Uterus (tissue), 2 donors: ENCODE data around the gene SLC25A22.

ENCODE experiments used
- CTCF ChIP-seq, 4 experiments: fragments of 200-600 bp in 2 of 4; fragments of 450-650 bp in 2 of 4; sonication (generic) in 2 of 4; IDR thresholded peaks; one replicate each; pipeline ENCODE4 v1.5.1; 2016 to 2019; ENCODE audit warnings: antibody characterized with exemption in 4 of 4, mild to moderate bottlenecking in 2 of 4, moderate library complexity in 1 of 4
- POLR2A ChIP-seq, 2 donors: fragments of 450-650 bp; IDR thresholded peaks; one replicate each; pipeline ENCODE4 v1.6.1; 2016; ENCODE audit warnings: antibody characterized with exemption in 2 of 2, mild to moderate bottlenecking in 1 of 2, moderate library complexity in 1 of 2

- TF ChIP-seq CTCF (IDR thresholded peaks at IDR 0.05) (no peak), POLR2A (IDR thresholded peaks at IDR 0.05) (no peak)
Measured at GRCh38 chr11:804599-804964, 6.5 kb upstream of the SLC25A22 start.
